ENCODE results near the gene GSTA5.
"Not testable (repeated sequence)": the region's sequence is repeated elsewhere in the genome, so short reads cannot be mapped to it uniquely, and the experiment has no call there.

GRCh38 chr6:52825270-52825793 lies 15.3 kb downstream of the GSTA5 start:
- not testable (repeated sequence) for TF ChIP-seq CTCF (IDR thresholded peaks at IDR 0.05); ZNF281 (CRISPR knock-in tag; IDR thresholded peaks at IDR 0.05); ZBTB21 (CRISPR knock-in tag; IDR thresholded peaks at IDR 0.05; ENCODE audit: borderline replicate concordance)

Measured in WTC11 (cell line).